Activated CD4-positive, CD25-positive, alpha-beta regulatory T cell (primary cell): ENCODE measurements around the gene KPNB1.

ENCODE experiments used
- DNase-seq, 4 experiments: peaks; one replicate each; lab custom pipeline; 2025; lab: John Stamatoyannopoulos, UW

Gene KPNB1

GRCh38 chr17:47696717-47697642, 47.3 kb downstream of the KPNB1 start:
- DNase-seq, result no peak

- DNase-seq, result no peak
Measured at GRCh38 chr17:47697906-47698711, 48.4 kb downstream of the KPNB1 start.

GRCh38 chr17:47698749-47699535, 49.2 kb downstream of the KPNB1 start:
- peak; percentile 55 to 78 (median 64) for DNase-seq

GRCh38 chr17:47699536-47699840, 49.8 kb downstream of the KPNB1 start:
- DNase-seq, result no peak

GRCh38 chr17:47700471-47701449, 51.0 kb downstream of the KPNB1 start:
- no peak for DNase-seq

- no peak for DNase-seq
Measured at GRCh38 chr17:47701608-47702007, 51.9 kb downstream of the KPNB1 start.

GRCh38 chr17:47702391-47702995, 52.8 kb downstream of the KPNB1 start:
- no peak for DNase-seq

- no peak for DNase-seq
Measured at GRCh38 chr17:47703191-47703591, 53.5 kb downstream of the KPNB1 start.

- DNase-seq, result no peak
Measured at GRCh38 chr17:47703671-47704070, 54.0 kb downstream of the KPNB1 start.

GRCh38 chr17:47704116-47704515, 54.4 kb downstream of the KPNB1 start:
- no peak for DNase-seq

- no peak for DNase-seq
Measured at GRCh38 chr17:47704736-47705135, 55.0 kb downstream of the KPNB1 start.

- DNase-seq, result peak in 1 of 4 experiments; percentile 22
Measured at GRCh38 chr17:47705536-47706530, 56.1 kb downstream of the KPNB1 start.

- no peak for DNase-seq
Measured at GRCh38 chr17:47707056-47707804, 57.5 kb downstream of the KPNB1 start.

- no peak for DNase-seq
Measured at GRCh38 chr17:47707884-47708283, 58.2 kb downstream of the KPNB1 start.

- no peak for DNase-seq
Measured at GRCh38 chr17:47708312-47708863, 58.7 kb downstream of the KPNB1 start.

GRCh38 chr17:47708864-47709541, 59.3 kb downstream of the KPNB1 start:
- DNase-seq, result no peak

GRCh38 chr17:47709594-47709993, 59.9 kb downstream of the KPNB1 start:
- DNase-seq, result no peak
